GM12872 (cell line): ENCODE data around the gene COA1.

Source experiments
- CTCF ChIP-seq: IDR thresholded peaks from 3 replicates; pipeline ENCODE4 v1.5.1; 2011; ENCODE audit warnings: low read depth, mild to moderate bottlenecking, low read length, moderate library complexity; ENCODE audit not compliant: insufficient read depth

The COA1 gene

GRCh38 chr7:43753271-43753810 is 24.0 kb upstream of the COA1 start:
- no peak for TF ChIP-seq CTCF

GRCh38 chr7:43752411-43752810 is 23.1 kb upstream of the COA1 start:
- no peak for TF ChIP-seq CTCF

GRCh38 chr7:43750016-43750887 is 20.9 kb upstream of the COA1 start:
- no peak for TF ChIP-seq CTCF

GRCh38 chr7:43749383-43749940 is 20.1 kb upstream of the COA1 start:
- no peak for TF ChIP-seq CTCF

- TF ChIP-seq CTCF = no peak
These were observed 18.2 kb upstream of the COA1 start for GRCh38 chr7:43747328-43748105.

GRCh38 chr7:43742692-43743091 is 13.4 kb upstream of the COA1 start:
- no peak for TF ChIP-seq CTCF

- no peak for TF ChIP-seq CTCF
These were observed 8.3 kb upstream of the COA1 start for GRCh38 chr7:43737467-43738127.
